Activated CD4-positive, alpha-beta T cell treated with anti-CD3 and anti-CD28 coated beads, Interleukin-2, Interleukin-6, amounts not matched to agents 100 ng/mL and 50 ng/mL, durations not matched to agents 16 hours and 8 hours (primary cell): Measurements from ENCODE around the gene TMPRSS9.
A peak's percentile ranks its signal among the peaks of the same experiment; 100 is the strongest.

Experiments used
- DNase-seq: peaks from one replicate; pipeline ENCODE4 v3.0.0-alpha.2; 2020

TMPRSS9 gene

GRCh38 chr19:2362970-2363300 lies 2.9 kb downstream of the TMPRSS9 start:
- DNase-seq: no peak

- no peak for DNase-seq
Measured at GRCh38 chr19:2363419-2363818, 3.4 kb downstream of the TMPRSS9 start.

GRCh38 chr19:2365201-2365970 lies 5.3 kb downstream of the TMPRSS9 start:
- no peak for DNase-seq

DNA sequence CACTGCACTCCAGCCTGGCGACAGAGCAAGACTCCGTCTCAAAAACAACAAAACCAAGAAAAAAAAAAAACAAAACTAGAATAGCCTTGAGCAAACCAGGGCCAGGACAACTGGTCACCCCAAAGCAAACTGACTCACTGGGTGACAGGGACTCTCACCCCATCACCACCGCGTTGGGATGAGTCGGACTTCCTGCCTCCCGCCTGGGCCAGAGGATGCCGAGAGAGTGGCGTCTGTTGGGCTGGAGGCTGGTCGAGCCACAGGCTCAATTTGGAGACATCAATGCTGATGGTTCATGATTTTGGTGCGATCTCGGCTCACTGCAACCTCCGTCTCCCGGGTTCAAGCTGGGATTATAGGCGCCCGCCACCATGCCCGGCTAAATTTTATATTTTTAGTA lies 11.6 kb downstream of the TMPRSS9 start:
- DNase-seq: no peak

- no peak for DNase-seq
Measured at GRCh38 chr19:2372076-2372612, 12.1 kb downstream of the TMPRSS9 start.

DNA sequence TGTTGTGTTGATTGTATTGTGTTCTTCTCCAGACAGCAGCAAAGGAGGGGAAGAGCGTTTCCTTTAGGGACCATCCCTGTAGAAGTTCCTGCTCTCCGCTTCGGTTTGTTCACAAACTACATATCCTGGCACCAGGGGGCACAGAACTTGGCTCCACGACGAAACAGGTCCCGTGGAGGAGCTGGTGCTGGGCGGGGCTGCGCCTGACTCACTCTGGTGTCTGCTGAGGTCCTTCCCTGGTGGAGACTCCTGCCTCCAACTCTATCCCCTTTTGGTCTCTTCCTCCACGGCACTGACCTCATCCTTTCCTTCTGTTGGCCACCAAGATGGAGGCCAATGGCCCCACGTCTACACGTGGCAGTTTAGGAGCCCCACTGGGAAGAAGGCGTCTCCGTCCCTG lies 14.7 kb downstream of the TMPRSS9 start:
- DNase-seq: no peak

DNA sequence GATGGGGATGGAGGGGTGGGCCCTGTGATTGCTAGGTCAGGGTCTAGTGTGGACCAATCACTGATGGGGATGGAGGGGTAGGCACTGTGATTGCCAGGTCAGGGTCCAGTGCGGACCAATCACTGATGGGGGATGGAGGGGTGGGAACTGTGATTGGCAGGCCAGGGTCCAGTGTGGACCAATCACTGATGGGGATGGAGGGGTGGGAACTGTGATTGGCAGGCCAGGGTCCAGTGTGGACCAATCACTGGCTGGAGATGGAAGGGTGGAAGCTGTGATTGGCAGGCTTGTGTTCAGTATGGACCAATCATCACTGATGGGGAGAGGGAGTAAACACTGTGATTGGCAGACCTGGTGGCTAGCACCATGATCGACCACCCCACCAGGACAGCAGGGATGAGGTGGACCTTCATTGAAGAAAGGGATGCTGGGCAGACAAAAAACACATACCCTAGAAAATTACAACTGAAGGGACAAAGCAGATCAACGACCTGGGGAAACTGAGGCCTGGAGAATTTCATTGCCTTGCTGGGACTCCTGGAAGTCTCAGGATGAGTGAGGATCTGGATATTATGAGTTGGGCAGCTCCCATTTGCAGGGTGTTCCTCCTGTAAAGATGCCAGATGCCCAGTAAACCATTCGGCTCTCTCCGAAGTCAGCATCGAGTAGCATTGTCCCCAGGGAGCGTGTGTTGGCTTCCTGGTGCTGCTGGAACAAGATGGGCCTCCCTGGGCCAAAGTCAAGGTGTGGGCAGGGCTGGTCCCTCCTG lies 15.5 kb downstream of the TMPRSS9 start:
- no peak for DNase-seq

DNA sequence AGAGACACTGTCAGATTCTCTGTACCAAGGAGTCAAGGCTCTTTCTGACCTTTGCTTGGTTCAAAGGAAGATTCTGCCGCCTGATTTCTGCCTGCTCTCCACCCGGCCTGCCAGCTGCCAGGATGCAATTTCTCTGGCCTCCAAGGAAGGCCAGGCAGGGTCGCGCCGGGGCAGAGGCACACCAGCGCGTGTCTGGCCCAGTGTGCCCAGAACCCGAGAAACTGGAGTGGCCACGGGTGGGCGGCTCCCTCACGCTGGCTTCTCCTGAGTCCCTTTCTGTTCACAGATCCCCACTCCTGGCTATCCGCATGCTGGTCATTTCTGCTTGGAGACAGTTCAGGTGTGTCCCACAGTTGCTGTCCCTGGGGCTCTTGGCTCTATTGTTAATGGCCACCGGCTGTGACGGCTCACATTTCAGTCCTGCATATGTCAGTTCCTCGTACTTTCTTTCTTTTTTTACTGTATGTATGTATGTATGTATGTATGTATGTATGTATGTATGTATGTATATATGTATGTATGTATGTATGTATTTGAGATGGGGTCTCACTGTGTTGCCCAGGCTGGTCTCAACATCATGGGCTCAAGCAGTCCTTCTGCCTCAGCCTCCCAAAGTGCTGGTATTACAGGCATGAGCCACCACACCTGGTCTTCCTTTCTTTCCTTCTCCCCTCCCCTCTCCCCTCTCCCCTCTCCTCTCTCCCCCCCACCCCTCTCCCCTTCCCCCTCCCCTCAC lies 16.9 kb downstream of the TMPRSS9 start:
- DNase-seq: no peak

DNA sequence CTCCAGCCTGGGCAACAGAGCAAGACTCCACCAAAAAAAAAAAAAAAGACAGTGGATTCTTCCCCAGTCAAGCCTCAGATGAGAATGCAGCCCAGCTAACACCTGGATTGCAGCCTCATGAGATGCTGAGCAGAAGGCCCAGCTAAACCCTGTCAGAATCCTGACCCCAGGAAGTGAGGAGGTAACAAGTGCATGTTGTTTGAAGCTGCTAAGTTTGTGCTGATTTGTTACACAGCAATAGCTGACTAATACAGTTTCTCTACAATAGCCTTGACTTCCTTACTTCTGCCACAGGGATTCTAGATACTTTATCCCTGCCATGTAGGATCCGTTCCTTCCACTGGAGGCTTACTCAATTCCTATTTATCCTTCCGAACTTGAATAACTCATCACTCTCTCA lies 20.5 kb downstream of the TMPRSS9 start:
- DNase-seq: no peak

GRCh38 chr19:2381148-2381820 lies 21.2 kb downstream of the TMPRSS9 start:
- DNase-seq: no peak

GRCh38 chr19:2382530-2383222 lies 22.6 kb downstream of the TMPRSS9 start:
- no peak for DNase-seq

DNA sequence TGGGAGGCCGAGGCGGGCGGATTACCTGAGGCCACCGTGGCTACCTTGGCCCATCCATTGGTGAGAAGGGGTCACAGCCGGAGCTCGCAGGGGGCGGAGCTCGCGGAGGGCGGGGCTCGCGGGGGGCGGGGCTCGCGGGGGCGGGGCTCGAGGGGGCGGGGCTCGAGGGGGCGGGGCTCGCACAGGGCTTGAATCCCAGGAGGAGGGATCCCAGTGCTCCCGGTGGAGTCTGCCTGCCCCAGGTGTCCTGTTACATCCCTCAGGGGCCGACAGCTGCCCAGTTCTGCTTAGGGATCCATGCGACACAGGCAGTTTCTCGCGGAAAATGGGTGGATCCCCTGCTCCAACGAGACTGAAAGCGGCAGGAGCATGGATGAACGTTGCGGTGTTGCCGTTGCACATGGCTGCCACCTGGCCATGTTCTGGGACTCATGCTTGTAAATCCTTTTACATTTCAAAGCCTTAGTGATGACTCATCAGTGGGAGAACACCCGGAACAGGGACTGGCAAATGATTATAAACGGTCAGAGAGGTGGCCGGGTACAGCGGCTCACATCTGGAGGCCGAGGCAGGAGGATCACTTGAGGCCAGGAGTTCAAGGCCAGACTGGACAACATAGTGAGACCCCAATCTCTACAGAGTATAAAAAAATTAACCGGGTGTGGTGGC lies 25.1 kb downstream of the TMPRSS9 start:
- DNase-seq: no peak

GRCh38 chr19:2387367-2388288 lies 27.6 kb downstream of the TMPRSS9 start:
- no peak for DNase-seq

GRCh38 chr19:2389594-2389993 lies 29.5 kb downstream of the TMPRSS9 start:
- DNase-seq: no peak

DNA sequence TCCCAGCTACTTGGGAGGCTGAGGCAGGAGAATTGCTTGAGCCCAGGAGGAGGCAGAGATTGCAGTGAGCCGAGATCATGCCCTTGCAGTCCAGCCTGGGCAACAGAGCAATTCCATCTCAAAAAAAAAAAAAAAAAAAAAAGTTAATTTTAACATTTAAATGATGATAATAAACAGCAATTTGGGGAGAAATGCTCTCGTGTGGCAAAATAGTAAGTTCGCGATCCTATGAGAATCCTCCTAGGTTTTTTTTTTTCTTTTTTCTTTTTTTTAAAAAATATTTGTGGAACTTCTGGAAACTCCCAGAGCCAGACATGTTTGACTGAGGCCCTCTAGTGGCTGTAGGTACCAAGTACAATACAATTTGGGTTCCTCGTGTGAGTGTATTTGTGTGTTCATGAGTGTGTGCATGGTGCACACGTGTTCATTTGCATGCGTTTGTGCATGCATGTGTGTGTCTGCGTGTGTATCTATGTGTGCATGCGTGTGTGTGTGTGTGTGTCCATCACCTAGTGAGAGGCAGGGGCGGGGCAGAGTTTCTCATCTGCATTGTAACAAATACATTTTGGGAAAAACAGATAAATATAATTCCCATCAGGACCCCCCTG lies 31.2 kb downstream of the TMPRSS9 start:
- peak; percentile 76 for DNase-seq

DNA sequence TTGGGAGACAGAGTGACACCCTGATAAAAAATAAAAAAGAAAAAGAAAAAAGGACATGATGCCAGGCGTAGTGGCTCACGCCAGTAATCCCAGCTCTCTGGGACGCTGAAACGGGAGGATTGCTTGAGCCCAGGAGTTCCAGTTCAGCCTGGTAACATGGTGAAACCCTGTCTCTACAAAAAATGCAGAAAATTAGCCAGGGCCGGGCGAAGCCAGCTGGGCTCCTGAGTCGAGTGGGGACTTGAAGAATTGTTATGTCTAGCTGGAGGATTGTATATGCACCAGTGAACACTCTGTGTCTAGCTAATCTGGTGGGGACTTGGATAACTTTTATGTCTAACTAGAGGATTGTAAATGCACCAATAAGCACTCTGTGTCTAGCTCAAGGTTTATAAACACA lies 32.3 kb downstream of the TMPRSS9 start:
- no peak for DNase-seq

DNA sequence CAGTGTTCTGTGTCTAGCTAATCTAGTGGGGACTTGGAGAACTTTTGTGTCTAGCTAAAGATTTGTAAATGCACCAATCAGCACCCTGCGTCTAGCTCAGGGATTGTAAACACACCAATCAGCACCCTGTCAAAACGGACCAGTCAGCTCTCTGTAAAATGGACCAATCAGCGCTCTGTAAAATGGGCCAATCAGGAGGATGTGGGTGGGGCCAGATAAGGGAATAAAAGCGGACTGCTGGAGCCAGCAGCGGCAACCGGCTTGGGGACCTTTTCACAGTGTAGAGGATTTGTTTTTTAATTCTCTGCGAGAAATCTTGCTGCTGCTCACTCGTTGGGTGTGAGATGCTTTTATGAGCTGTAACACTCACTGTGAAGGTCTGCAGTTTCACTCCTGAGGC lies 32.8 kb downstream of the TMPRSS9 start:
- DNase-seq: peak; percentile 15

GRCh38 chr19:2394054-2394441 lies 34.0 kb downstream of the TMPRSS9 start:
- DNase-seq: no peak

DNA sequence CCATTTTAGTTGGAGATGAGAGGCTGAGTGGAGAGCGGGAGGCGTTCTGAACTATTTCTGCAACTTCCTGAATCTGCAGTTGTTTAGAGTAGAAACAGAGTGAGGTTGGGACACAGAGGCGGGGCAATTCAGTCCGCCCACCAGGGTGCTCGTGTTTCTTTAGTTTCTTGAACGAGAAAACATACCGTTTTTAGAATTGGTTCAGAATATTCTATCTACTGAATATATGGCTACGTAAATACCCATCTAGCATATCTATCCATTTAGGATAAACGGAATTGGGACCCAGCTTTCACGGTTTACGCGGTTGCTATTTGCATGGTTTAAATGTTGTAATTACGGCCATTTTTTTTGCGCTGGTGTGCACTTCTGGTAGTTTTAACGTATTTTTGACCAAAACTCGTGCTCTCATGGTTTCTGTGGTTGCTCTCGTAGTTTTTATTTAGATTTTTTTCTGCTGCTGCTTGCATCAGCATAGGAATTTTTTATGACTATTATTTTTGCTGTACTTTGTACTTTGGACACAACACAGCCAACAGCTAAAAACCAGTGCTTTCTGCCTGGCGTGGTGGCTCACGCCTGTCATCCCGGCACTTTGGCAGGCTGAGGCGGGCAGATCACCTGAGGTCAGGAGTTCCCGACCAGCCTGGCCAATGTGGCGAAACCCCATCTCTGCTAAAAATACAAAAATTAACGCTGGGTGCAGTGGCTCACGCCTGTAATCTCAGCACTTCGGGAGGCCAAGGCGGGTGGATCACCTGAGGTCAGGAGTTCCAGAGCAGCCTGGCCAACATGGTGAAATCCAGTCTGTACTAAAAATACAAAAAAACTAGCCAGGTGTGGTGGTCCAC lies 34.6 kb downstream of the TMPRSS9 start:
- DNase-seq: no peak
